WTC11 (cell line): ENCODE measurements around the gene DNAAF5. TPM values are rescaled to one million over a fixed set of nuclear protein-coding genes. Genes with fewer than 3 reads are reported as not detected.
A peak's percentile ranks its signal among the peaks of the same experiment; 100 is the strongest.

Experiments
- ATAC-seq: fragments of 200-7000 bp; cut with Tn5 transposase; 2 replicates; pipeline ENCODE4 v1.10.0; 2021; ENCODE audit warnings: mild to moderate bottlenecking, moderate library complexity
- CTCF ChIA-PET: fragments of 300-600 bp; sonication (Branson Sonifier 250); formaldehyde crosslinking; loops from one replicate; lab custom pipeline; 2021; ENCODE audit warnings: antibody characterized with exemption; lab: Charles Lee
- POLR2A ChIA-PET: fragments of 350-600 bp; sonication (Branson Sonifier 250); formaldehyde crosslinking; loops from one replicate; lab custom pipeline; 2021; ENCODE audit warnings: antibody characterized with exemption; lab: Charles Lee
- DNase-seq: peaks from one replicate; pipeline ENCODE4 v3.0.0; 2021; ENCODE audit warnings: low spot score
- H3K27ac Mint-ChIP-seq: 2 replicates; pipeline ENCODE4 v1.8.0; 2021; ENCODE audit warnings: mixed read lengths
- H3K27me3 Mint-ChIP-seq: 2 replicates; pipeline ENCODE4 v1.8.0; 2021; ENCODE audit warnings: low read depth, mild to moderate bottlenecking, moderate library complexity, mixed read lengths
- H3K36me3 Mint-ChIP-seq: 2 replicates; pipeline ENCODE4 v1.8.0; 2021; ENCODE audit warnings: mixed read lengths
- H3K4me1 Mint-ChIP-seq: 2 replicates; pipeline ENCODE4 v1.8.0; 2022; ENCODE audit warnings: mixed read lengths
- H3K4me3 Mint-ChIP-seq: 2 replicates; pipeline ENCODE4 v1.8.0; 2021; ENCODE audit warnings: mild to moderate bottlenecking, moderate library complexity, mixed read lengths
- H3K9me3 Mint-ChIP-seq: 2 replicates; pipeline ENCODE4 v1.8.0; 2021; ENCODE audit warnings: mixed read lengths
- ATF2 ChIP-seq: sonication (generic); formaldehyde crosslinking; IDR thresholded peaks from 2 replicates; pipeline ENCODE4 v1.8.1; 2022; ENCODE audit warnings: low read depth, missing genetic modification reagents, borderline replicate concordance
- CREB1 ChIP-seq: sonication (generic); formaldehyde crosslinking; IDR thresholded peaks from 2 replicates; pipeline ENCODE4 v1.8.0; 2023; ENCODE audit warnings: mild to moderate bottlenecking, missing genetic modification reagents
- CTCF ChIP-seq: fragments of 200-600 bp; IDR thresholded peaks from 2 replicates; pipeline ENCODE4 v1.8.0; 2022; ENCODE audit warnings: antibody characterized with exemption
- E2F5 ChIP-seq: sonication (generic); formaldehyde crosslinking; IDR thresholded peaks from 2 replicates; pipeline ENCODE4 v1.8.1; 2022; ENCODE audit warnings: mild to moderate bottlenecking, moderate library complexity, missing genetic modification reagents
- EMX1 ChIP-seq: fragments of 250-450 bp; sonication (Bioruptor Pico); IDR thresholded peaks from 2 replicates; pipeline ENCODE4 v1.8.0; 2021; ENCODE audit warnings: mild to moderate bottlenecking
- FOXJ3 ChIP-seq: sonication (generic); formaldehyde crosslinking; IDR thresholded peaks from 2 replicates; pipeline ENCODE4 v1.9.0; 2021; ENCODE audit warnings: missing genetic modification reagents, mild to moderate bottlenecking, borderline replicate concordance
- FOXK1 ChIP-seq: sonication (generic); formaldehyde crosslinking; IDR thresholded peaks from 2 replicates; pipeline ENCODE4 v1.8.0; 2022; ENCODE audit warnings: mild to moderate bottlenecking, moderate library complexity, missing genetic modification reagents
- FOXP1 ChIP-seq: sonication (generic); formaldehyde crosslinking; IDR thresholded peaks from 2 replicates; pipeline ENCODE4 v1.8.0; 2022; ENCODE audit warnings: missing genetic modification reagents, mild to moderate bottlenecking, moderate library complexity, borderline replicate concordance
- GRHL2 ChIP-seq: fragments of 250-450 bp; sonication (Bioruptor Pico); IDR thresholded peaks from 2 replicates; pipeline ENCODE4 v1.8.0; 2022; ENCODE audit warnings: mild to moderate bottlenecking, moderate library complexity; ENCODE audit not compliant: insufficient replicate concordance, severe bottlenecking
- MYBL2 ChIP-seq: sonication (generic); formaldehyde crosslinking; IDR thresholded peaks from 2 replicates; pipeline ENCODE4 v1.8.1; 2023; ENCODE audit warnings: mild to moderate bottlenecking, moderate library complexity, missing genetic modification reagents
- NFATC4 ChIP-seq: fragments of 250-450 bp; sonication (Bioruptor Pico); IDR thresholded peaks from 2 replicates; pipeline ENCODE4 v1.9.0; 2021; ENCODE audit warnings: mild to moderate bottlenecking
- NFE2L1 ChIP-seq: sonication (generic); formaldehyde crosslinking; IDR thresholded peaks from 2 replicates; pipeline ENCODE4 v1.8.1; 2023; ENCODE audit warnings: missing genetic modification reagents
- PREB ChIP-seq: sonication (generic); formaldehyde crosslinking; IDR thresholded peaks from 2 replicates; pipeline ENCODE4 v1.8.1; 2022; ENCODE audit warnings: mild to moderate bottlenecking, missing genetic modification reagents, moderate library complexity, borderline replicate concordance
- TCF7 ChIP-seq: sonication (generic); formaldehyde crosslinking; IDR thresholded peaks from 2 replicates; pipeline ENCODE4 v1.8.0; 2022; ENCODE audit warnings: mild to moderate bottlenecking, low read depth, missing genetic modification reagents, moderate library complexity
- TEAD1 ChIP-seq: sonication (generic); formaldehyde crosslinking; IDR thresholded peaks from 2 replicates; pipeline ENCODE4 v1.8.0; 2022; ENCODE audit warnings: mild to moderate bottlenecking, missing genetic modification reagents
- ZBTB21 ChIP-seq: sonication (generic); formaldehyde crosslinking; IDR thresholded peaks from 2 replicates; pipeline ENCODE4 v1.8.1; 2023; ENCODE audit warnings: mild to moderate bottlenecking, missing genetic modification reagents, borderline replicate concordance
- ZNF232 ChIP-seq: sonication (generic); formaldehyde crosslinking; IDR thresholded peaks from 2 replicates; pipeline ENCODE4 v1.8.0; 2022; ENCODE audit warnings: mild to moderate bottlenecking, missing genetic modification reagents
- ZNF416 ChIP-seq: fragments of 250-450 bp; sonication (Bioruptor Pico); IDR thresholded peaks from 2 replicates; pipeline ENCODE4 v1.9.0; 2021; ENCODE audit warnings: mild to moderate bottlenecking, inconsistent platforms
- ZNF423 ChIP-seq: fragments of 250-450 bp; sonication (Bioruptor Pico); IDR thresholded peaks from 2 replicates; pipeline ENCODE4 v2.1.2; 2022; ENCODE audit warnings: mild to moderate bottlenecking, moderate library complexity
- ZSCAN18 ChIP-seq: fragments of 250-450 bp; sonication (Bioruptor Pico); IDR thresholded peaks from 2 replicates; pipeline ENCODE4 v2.1.2; 2022; ENCODE audit warnings: mild to moderate bottlenecking, moderate library complexity
- total RNA-seq: library from RNA; stranded (reverse); gene quantifications from 3 replicates; pipeline ENCODE4 v1.2.3, GENCODE V29; 2021

The DNAAF5 gene
- total RNA-seq, 1 experiment from 2014 or later = 62.2 TPM

GRCh38 chr7:832167-832967 is 105.9 kb downstream of the DNAAF5 start, which contains the start of gene SUN1 (continued):
- no peak for TF ChIP-seq NFE2L1 (CRISPR knock-in tag)
- TF ChIP-seq, all 79 proteins: peak for 0

GRCh38 chr7:832968-833424 is 106.5 kb downstream of the DNAAF5 start:
- Mint-ChIP-seq H3K9me3 (no peaks in the 10 kb centered on the region), H3K4me3 (no peak overlapping the region), H3K27me3 (no peaks in the 10 kb centered on the region), H3K27ac (peak overlapping the region; percentile 97), H3K36me3 (peaks cover 24% of the 10 kb centered on the region), H3K4me1 (peaks cover 54% of the 10 kb centered on the region)
- TF ChIP-seq ATF2 (no peak), ZNF416 (CRISPR knock-in tag) (no peak), GRHL2 (CRISPR knock-in tag) (no peak), CTCF (no peak), TCF7 (no peak), ZSCAN18 (no peak), FOXK1 (CRISPR knock-in tag) (no peak)
- ChIA-PET POLR2A (no interaction called here), CTCF (interaction anchor here (1.4 to 4.1 kb wide), 3 partner anchors 10 to 46 kb away, joined by 4 to 17 read pairs (median 11); no protein-coding TSS in a partner anchor)
- DNase-seq = no peak
- ATAC-seq = no peak

GRCh38 chr7:833601-834258 is 107.2 kb downstream of the DNAAF5 start:
- Mint-ChIP-seq H3K36me3 (peaks cover 30% of the 10 kb centered on the region), H3K4me1 (peaks cover 53% of the 10 kb centered on the region), H3K27me3 (no peaks in the 10 kb centered on the region), H3K9me3 (no peaks in the 10 kb centered on the region), H3K4me3 (no peak overlapping the region), H3K27ac (0 out of 2 replicates have a peak overlapping the region, but pooled peaks have one; percentile 68)
- TF ChIP-seq ZNF423 (CRISPR knock-in tag) = no peak
- no peak for TF ChIP-seq EMX1 (CRISPR knock-in tag)
- no peak for TF ChIP-seq PREB (CRISPR knock-in tag)
- no peak for TF ChIP-seq ZBTB21
- no peak for TF ChIP-seq NFATC4 (CRISPR knock-in tag)
- no peak for TF ChIP-seq FOXJ3
- TF ChIP-seq E2F5 (CRISPR knock-in tag) = no peak
- no peak for TF ChIP-seq TEAD1 (CRISPR knock-in tag)
- no peak for TF ChIP-seq CREB1
- TF ChIP-seq ZNF232 (CRISPR knock-in tag) = no peak
- no peak for TF ChIP-seq MYBL2
- TF ChIP-seq GRHL2 (CRISPR knock-in tag) = no peak
- no peak for TF ChIP-seq FOXP1 (CRISPR knock-in tag)
- no peak for ATAC-seq
- DNase-seq = no peak
- POLR2A ChIA-PET = no interaction called here
- CTCF ChIA-PET = interaction anchor here (1.4 to 4.1 kb wide), 2 partner anchors 40 to 47 kb away, joined by 4 to 17 read pairs; no protein-coding TSS in a partner anchor
